Tibial nerve (tissue), 3 donors: ENCODE measurements around the gene PCDHA12.

Experiments used
- CTCF ChIP-seq, 5 experiments: fragments of 200-600 bp in 3 of 5; fragments of 450-650 bp in 2 of 5; sonication (generic) in 3 of 5; IDR thresholded peaks; one replicate each; pipeline ENCODE4 v1.5.1; 2016 to 2019; ENCODE audit warnings: antibody characterized with exemption in 5 of 5, mild to moderate bottlenecking in 3 of 5, moderate library complexity in 2 of 5
- POLR2A ChIP-seq, 2 donors: fragments of 450-650 bp; IDR thresholded peaks; one replicate each; pipeline ENCODE4 v1.6.1; 2017; ENCODE audit warnings: antibody characterized with exemption in 2 of 2, mild to moderate bottlenecking in 2 of 2, moderate library complexity in 2 of 2

GRCh38 chr5:140925806-140926442, 50.8 kb downstream of the PCDHA12 start, which contains the start of gene PCDHAC1:
- TF ChIP-seq CTCF (IDR thresholded peaks at IDR 0.05) = no peak
- TF ChIP-seq POLR2A (IDR thresholded peaks at IDR 0.05) = no peak
